ENCODE data around the gene TSPEAR.

Gene TSPEAR

DNA sequence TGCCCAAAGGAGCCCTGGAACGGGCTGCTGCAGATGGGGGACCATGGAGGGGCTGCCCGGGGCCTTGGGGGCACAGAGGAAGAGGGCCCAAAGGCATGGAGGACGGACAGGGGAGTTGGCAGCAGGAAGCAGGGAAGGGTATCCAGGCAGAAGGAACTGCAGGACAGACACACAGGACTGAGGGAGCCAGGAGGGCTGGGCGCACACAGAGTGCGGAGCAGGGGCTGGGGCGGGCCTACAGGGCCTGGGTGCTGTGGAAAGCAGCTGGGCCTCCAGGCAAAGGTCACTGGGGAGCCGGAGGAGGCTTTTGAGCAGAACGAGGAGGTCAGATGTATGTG lies 199.5 kb downstream of the TSPEAR start:
- no peak for DNase-seq (ENCODE audit: low read depth)
- TF ChIP-seq, protein P1, sequence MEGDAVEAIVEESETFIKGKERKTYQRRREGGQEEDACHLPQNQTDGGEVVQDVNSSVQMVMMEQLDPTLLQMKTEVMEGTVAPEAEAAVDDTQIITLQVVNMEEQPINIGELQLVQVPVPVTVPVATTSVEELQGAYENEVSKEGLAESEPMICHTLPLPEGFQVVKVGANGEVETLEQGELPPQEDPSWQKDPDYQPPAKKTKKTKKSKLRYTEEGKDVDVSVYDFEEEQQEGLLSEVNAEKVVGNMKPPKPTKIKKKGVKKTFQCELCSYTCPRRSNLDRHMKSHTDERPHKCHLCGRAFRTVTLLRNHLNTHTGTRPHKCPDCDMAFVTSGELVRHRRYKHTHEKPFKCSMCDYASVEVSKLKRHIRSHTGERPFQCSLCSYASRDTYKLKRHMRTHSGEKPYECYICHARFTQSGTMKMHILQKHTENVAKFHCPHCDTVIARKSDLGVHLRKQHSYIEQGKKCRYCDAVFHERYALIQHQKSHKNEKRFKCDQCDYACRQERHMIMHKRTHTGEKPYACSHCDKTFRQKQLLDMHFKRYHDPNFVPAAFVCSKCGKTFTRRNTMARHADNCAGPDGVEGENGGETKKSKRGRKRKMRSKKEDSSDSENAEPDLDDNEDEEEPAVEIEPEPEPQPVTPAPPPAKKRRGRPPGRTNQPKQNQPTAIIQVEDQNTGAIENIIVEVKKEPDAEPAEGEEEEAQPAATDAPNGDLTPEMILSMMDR (IDR thresholded peaks at IDR 0.05; ENCODE audit: low read length, missing control alignments), result no peak
- no peak overlapping the region for H3K4me3 ChIP-seq (replicated peaks; ENCODE audit: low read depth, low read length)

DNA sequence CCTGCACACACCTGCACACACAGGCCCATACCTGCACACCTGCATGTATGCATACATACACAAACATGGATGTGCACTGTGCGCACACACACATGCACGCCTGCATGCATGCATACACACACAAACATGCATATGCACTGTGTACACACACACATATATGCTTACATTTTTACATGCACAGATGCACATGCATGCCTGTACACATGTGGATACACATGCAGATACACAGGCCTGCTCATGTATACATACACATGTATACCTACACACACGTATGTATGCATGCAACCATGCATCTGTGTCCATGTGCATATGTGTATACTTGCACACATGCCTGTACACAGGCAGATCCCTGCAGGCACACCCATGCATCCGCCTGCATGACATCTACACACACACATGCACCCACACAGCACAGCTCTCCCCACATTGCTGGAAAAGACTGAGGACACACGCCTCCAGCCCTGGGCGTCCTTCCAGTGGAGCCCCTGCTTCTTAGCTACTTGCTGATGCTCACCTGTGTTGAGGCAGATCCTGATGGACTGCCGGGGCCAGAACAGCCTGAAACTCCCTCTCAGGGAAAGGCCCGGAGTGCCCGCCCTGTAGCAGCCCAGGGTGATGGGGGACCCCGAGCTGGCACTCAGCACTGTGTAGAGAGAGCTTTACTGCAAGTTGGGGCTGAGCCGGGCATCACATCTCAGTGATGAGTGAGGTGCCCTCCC lies 200.0 kb downstream of the TSPEAR start:
- no peak for DNase-seq (ENCODE audit: low read depth)
- no peak overlapping the region for H3K4me3 ChIP-seq (replicated peaks; ENCODE audit: low read depth, low read length)
- TF ChIP-seq, protein P1 (IDR thresholded peaks at IDR 0.05; ENCODE audit: low read length, missing control alignments), result no peak

DNA sequence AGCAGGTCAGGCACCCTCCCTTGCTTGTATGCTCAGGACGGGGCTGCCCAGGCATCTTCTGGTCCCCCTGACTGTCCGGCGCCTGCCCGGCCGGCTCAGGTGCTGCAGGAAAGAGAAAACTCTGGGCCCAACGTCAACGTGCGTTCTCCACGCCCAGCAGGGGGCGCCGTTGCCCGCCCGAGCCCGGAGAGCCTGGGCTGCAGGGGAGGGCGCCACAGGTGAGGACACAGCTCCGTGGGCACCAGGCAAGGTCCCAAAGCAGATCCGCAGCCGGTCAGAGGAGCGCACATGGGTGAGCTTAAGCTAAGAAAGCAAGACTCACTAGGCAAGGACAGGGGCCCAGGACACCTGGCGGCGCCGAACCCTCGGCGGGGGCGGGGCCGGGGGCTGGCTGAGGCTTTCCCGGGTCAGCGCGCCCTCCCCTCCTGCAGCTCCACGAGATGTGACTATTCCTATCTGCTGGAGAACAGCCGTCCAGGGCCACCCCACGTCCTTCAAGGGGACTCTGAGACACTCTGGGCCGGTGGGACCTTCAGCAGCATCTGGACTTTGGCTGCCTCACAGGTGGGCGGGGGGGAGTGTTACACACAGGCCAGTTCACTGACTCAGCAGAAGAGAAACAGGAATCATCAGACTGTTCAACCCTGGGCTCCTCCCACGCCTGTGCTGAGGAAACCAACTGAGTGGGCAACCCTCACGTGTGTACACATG lies 200.7 kb downstream of the TSPEAR start:
- no peak overlapping the region for H3K4me3 ChIP-seq (replicated peaks; ENCODE audit: low read depth, low read length)
- peak; percentile 39 for DNase-seq (ENCODE audit: low read depth)

DNA sequence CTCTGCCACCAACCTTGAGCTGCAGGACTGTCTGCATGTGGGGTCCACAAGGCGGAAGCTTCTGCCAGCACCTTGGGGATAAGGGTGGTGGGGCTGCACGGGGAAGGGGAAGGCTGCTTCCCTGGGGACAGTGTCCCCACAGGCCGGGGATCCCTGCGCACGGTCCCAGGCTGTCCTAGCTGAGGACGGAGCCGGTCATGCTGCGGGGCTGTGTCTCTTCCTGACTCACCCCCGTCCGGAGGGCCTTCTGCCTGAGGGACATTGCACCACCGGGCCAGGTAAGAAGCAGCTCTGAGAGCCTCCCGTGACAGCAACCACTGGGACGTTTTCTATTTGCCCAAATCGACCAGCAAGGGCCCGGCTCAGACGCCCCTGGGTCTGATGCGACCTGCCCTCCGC lies 201.3 kb downstream of the TSPEAR start:
- DNase-seq (ENCODE audit: low read depth), result no peak
- H3K4me3 ChIP-seq (replicated peaks; ENCODE audit: low read depth, low read length), result no peak overlapping the region
- TF ChIP-seq, protein P1 (IDR thresholded peaks at IDR 0.05; ENCODE audit: low read length, missing control alignments), result no peak

More for the DNA sequence above, 200.7 kb downstream of the TSPEAR start:
- TF ChIP-seq, protein P1 (IDR thresholded peaks at IDR 0.05; ENCODE audit: low read length, missing control alignments), result peak; percentile 64

DNA sequence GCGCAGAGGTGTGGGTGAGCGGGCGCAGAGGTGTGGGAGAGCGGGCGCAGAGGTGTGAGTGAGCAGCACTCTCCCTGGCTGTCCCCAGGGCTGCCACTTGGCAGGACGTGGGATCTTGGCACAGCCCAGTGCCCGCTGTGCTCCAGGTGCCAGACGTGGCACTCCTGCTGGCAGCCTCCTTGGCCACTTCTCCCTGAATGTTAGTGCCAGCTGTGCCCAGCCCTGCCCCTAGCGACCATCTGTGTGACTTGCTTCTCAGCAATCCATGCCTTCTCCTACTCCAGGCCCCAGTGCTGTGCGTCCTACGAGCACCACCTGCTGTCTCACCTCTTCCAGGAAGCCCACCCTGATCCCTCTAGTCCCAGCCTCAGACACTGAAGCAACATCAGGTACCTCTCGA lies 201.8 kb downstream of the TSPEAR start:
- H3K4me3 ChIP-seq (replicated peaks; ENCODE audit: low read depth, low read length), result no peak overlapping the region
- DNase-seq (ENCODE audit: low read depth), result no peak

DNA sequence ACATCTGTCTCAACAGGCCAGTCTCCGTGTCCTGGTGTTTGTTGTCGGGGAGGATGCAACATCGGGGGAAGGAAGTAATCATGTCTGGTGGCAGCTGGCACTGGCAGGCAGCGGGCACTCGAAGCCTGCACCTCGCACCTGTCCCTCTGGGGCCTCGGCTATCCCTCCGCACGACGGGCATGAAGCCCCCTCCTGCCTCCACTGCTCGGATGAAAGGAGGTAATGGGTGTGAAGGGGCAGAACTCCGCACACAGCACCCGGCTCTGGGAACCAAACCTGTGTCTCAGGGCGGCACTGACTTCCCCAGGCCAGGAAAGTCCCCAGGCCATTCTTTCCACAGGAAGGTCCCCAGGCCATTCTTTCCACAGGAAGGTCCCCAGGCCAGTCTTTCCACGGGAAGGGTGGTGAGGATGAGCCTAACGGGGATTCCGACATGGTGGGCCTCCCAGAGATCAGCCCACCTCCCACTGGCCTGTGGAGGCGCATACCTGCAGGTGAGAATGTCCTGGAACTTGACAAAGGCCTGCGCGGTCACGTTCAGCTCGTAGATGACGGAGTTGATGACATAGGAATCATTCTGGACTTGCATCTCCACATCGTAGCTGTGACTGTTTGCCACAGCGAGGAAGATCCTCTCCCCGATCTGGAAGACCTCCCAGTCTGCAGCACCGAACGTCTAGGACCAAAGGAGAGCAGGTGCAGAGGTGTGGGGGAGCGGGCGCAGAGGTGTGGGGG lies 202.5 kb downstream of the TSPEAR start:
- no peak overlapping the region for H3K4me3 ChIP-seq (replicated peaks; ENCODE audit: low read depth, low read length)
- no peak for DNase-seq (ENCODE audit: low read depth)
- TF ChIP-seq, protein P1 (IDR thresholded peaks at IDR 0.05; ENCODE audit: low read length, missing control alignments), result no peak

More for the DNA sequence above, 201.8 kb downstream of the TSPEAR start:
- TF ChIP-seq, protein P1 (IDR thresholded peaks at IDR 0.05; ENCODE audit: low read length, missing control alignments), result no peak

All from fibroblast of pulmonary artery (primary cell).